ENCODE measurements around the gene NRCAM. TPM values are rescaled to one million over a fixed set of nuclear protein-coding genes. Genes with fewer than 3 reads are reported as not detected.

NRCAM gene
- total RNA-seq, 1 donor from 2014 or later, result 0.53 TPM

DNA sequence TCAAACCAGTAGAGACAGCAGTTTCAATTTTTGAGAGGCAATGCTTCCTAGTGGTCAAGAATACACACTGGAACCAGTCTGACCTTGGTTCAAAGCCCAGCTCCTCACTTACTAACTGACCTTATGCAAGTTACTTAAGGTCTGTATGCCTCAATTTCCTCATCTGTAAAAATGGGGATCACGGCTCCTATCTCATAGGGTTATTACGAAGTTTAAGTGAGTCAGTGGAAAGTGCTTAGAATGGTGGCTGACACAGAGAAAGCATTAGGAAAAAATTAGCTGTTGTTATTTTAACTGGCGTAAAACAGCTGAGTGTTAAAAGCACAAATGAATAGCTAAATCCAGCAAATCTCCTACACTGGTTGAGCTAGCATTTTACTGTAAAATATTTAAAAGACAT, 163.7 kb downstream of the NRCAM start:
- H3K27ac ChIP-seq, result no peak overlapping the region
- no peaks in the 10 kb centered on the region for H3K4me1 ChIP-seq
- H3K36me3 ChIP-seq, result no peaks in the 10 kb centered on the region
- TF ChIP-seq, protein P1, sequence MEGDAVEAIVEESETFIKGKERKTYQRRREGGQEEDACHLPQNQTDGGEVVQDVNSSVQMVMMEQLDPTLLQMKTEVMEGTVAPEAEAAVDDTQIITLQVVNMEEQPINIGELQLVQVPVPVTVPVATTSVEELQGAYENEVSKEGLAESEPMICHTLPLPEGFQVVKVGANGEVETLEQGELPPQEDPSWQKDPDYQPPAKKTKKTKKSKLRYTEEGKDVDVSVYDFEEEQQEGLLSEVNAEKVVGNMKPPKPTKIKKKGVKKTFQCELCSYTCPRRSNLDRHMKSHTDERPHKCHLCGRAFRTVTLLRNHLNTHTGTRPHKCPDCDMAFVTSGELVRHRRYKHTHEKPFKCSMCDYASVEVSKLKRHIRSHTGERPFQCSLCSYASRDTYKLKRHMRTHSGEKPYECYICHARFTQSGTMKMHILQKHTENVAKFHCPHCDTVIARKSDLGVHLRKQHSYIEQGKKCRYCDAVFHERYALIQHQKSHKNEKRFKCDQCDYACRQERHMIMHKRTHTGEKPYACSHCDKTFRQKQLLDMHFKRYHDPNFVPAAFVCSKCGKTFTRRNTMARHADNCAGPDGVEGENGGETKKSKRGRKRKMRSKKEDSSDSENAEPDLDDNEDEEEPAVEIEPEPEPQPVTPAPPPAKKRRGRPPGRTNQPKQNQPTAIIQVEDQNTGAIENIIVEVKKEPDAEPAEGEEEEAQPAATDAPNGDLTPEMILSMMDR (IDR thresholded peaks at IDR 0.05), result no peak
- DNase-seq (ENCODE audit: low spot score in 2 of 2), result no peak
- no peaks in the 10 kb centered on the region for H3K27me3 ChIP-seq
- H3K4me3 ChIP-seq, result no peak overlapping the region
- H3K9me3 ChIP-seq, result no peaks in the 10 kb centered on the region
- intact Hi-C loops (cut with DNase I), result no loop called here

DNA sequence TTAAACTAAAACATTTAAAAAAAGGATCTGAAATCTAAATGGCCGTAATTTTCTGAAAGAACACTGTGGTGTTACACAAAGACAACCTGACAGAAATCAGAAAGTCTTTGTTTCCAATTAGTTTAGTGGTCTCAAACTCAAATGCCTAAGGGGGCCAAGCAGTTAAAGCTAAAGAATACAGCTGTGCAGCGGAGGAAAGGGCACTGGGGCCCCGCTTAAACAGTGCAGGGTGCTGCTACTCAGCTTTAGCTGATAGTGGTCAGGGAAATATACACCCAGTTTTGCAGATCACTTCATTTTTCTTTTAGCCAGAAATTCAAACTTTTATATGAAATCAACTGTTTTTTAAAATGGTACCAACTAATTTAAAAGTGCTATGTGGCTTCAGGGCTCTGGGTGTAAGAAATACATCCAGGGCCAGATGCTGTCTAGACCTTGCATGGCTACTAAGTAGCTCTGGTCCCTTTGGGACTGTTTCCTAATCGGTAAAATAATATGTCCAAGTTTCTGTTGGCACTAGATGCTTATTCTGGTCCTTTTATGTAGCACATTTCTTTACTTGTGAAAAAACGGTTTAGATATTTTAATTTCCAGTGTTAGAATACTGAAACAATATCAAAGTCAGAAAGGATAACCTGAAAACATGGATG, 164.3 kb downstream of the NRCAM start:
- no peaks in the 10 kb centered on the region for H3K36me3 ChIP-seq
- no peaks in the 10 kb centered on the region for H3K9me3 ChIP-seq
- no peaks in the 10 kb centered on the region for H3K27me3 ChIP-seq
- H3K27ac ChIP-seq, result no peak overlapping the region
- TF ChIP-seq, protein P1 (IDR thresholded peaks at IDR 0.05), result no peak
- no peaks in the 10 kb centered on the region for H3K4me1 ChIP-seq
- no peak for DNase-seq (ENCODE audit: low spot score in 2 of 2)
- intact Hi-C loops (cut with DNase I), result no loop called here
- no peak overlapping the region for H3K4me3 ChIP-seq

DNA sequence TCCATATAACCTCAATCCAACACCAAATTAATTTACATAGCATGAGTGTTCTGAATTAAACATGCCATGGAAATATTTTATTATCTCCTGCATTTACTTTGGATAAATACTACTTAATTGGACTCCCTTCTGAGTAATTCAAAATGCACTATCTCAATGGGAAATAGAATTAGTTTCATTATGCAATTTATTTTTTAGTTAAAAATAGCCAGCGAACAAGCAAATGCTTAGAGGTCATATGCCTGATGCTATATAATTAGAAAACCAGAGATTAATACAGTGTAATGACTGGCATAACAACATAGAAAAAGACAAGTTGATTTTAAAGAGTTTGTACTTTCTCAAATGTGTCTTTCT, 165.1 kb downstream of the NRCAM start:
- no peaks in the 10 kb centered on the region for H3K9me3 ChIP-seq
- DNase-seq (ENCODE audit: low spot score in 2 of 2), result no peak
- TF ChIP-seq, protein P1 (IDR thresholded peaks at IDR 0.05), result no peak
- intact Hi-C loops (cut with DNase I), result no loop called here
- H3K27ac ChIP-seq, result no peak overlapping the region
- no peaks in the 10 kb centered on the region for H3K27me3 ChIP-seq
- no peak overlapping the region for H3K4me3 ChIP-seq
- no peaks in the 10 kb centered on the region for H3K4me1 ChIP-seq
- H3K36me3 ChIP-seq, result no peaks in the 10 kb centered on the region

DNA sequence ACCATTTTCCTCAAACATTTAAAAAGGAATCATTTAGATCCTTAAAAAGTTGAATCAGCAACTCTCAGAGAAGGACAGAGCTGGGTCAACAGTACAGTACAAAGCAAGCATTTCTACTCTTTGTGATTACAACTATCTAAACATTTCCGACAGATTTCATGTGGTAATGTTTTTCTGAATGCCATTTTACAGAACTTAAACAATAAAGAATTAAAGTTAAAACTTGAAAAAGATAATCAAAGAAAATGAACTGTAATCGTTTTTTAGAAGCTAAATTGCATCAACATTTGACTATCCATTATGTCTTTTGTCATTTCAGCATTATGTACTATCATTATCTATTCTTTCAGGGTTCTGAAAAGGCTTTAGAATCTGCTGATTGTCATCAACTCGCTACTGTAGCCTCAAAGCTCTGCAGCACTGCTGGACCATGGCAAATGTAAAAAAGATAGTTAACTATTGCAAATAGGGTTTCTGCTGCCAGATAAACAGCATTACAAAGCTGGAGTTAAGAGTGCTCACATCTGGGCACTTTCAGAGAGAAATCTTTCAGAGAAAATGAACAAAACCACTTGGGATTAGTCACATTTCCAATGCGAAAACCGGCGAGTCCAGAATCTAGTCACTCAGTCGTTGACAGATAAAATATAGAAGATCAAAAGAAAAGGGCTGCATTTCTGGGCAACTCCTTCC, 165.6 kb downstream of the NRCAM start:
- no peaks in the 10 kb centered on the region for H3K27me3 ChIP-seq
- H3K4me3 ChIP-seq, result no peak overlapping the region
- TF ChIP-seq, protein P1 (IDR thresholded peaks at IDR 0.05), result no peak
- H3K36me3 ChIP-seq, result no peaks in the 10 kb centered on the region
- no peaks in the 10 kb centered on the region for H3K9me3 ChIP-seq
- no peak overlapping the region for H3K27ac ChIP-seq
- H3K4me1 ChIP-seq, result no peaks in the 10 kb centered on the region
- intact Hi-C loops (cut with DNase I), result no loop called here
- DNase-seq (ENCODE audit: low spot score in 2 of 2), result no peak

DNA sequence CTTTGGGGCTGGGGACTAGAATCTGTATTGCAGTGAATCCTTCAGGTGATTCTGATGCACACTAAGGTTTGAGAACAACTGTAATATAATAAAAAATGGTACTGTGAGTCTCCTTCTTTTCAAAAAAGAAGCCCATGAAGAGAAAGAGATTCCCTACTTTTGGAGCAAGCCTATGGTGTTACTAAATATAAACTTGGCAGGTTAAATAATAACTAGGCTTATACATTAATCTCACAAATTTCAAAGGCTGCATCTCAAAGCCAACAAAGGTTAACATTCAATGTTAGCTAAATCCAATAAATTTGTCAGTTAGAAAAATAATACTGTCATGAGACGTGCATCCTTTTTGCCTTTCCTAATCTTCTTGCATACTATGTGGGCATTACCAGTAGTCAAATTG, 166.4 kb downstream of the NRCAM start:
- intact Hi-C loops (cut with DNase I), result no loop called here
- H3K4me1 ChIP-seq, result no peaks in the 10 kb centered on the region
- no peaks in the 10 kb centered on the region for H3K36me3 ChIP-seq
- H3K9me3 ChIP-seq, result no peaks in the 10 kb centered on the region
- TF ChIP-seq, protein P1 (IDR thresholded peaks at IDR 0.05), result no peak
- no peak overlapping the region for H3K4me3 ChIP-seq
- no peak overlapping the region for H3K27ac ChIP-seq
- no peaks in the 10 kb centered on the region for H3K27me3 ChIP-seq
- no peak for DNase-seq (ENCODE audit: low spot score in 2 of 2)

Data from ascending aorta (tissue), 2 donors.